Endothelial cell of umbilical vein (primary cell): ENCODE results near the gene CCSER2.

Experiments
- EZH2 ChIP-seq: IDR thresholded peaks from 2 replicates; pipeline ENCODE4 v1.6.1; 2012; ENCODE audit warnings: borderline replicate concordance, low read depth, mild to moderate bottlenecking, moderate library complexity, low read length, inconsistent platforms; ENCODE audit not compliant: severe bottlenecking
- GATA2 ChIP-seq: IDR thresholded peaks from 2 replicates; pipeline ENCODE4 v1.7.0; 2011; ENCODE audit warnings: low read depth, mild to moderate bottlenecking, moderate library complexity, mixed read lengths, low read length; ENCODE audit not compliant: insufficient read length, insufficient read depth
- JUN ChIP-seq: IDR thresholded peaks from 2 replicates; pipeline ENCODE4 v1.6.1; 2011; ENCODE audit warnings: borderline replicate concordance, low read depth; ENCODE audit not compliant: insufficient read length, insufficient read depth
- MYC ChIP-seq: IDR thresholded peaks from one replicate; pipeline ENCODE4 v1.6.1; 2011; ENCODE audit warnings: mild to moderate bottlenecking, low read depth, low read length
- POLR2A ChIP-seq: IDR thresholded peaks from 2 replicates; pipeline ENCODE4 v1.6.1; 2012; ENCODE audit warnings: low read depth, mild to moderate bottlenecking, control low read depth, low read length
- POLR2AphosphoS5 ChIP-seq: IDR thresholded peaks from 2 replicates; pipeline ENCODE4 v1.6.1; 2012; ENCODE audit warnings: low read depth, mild to moderate bottlenecking, control low read depth, low read length, moderate library complexity; ENCODE audit not compliant: insufficient read depth
- TF ChIP-seq, protein P1 (sequence below), 2 donors: IDR thresholded peaks; 1 replicate in 1 of 2; 2 replicates in 1 of 2; pipeline ENCODE4 v1.5.1; 2011; ENCODE audit warnings: low read length in 2 of 2, mild to moderate bottlenecking in 2 of 2, moderate library complexity in 2 of 2, control low read depth in 1 of 2, inconsistent platforms in 1 of 2, low read depth in 1 of 2; ENCODE audit not compliant: insufficient read depth in 1 of 2; ENCODE audit errors: extremely low read depth in 1 of 2
- TF ChIP-seq, protein P2 (sequence below): IDR thresholded peaks from 2 replicates; pipeline ENCODE4 v1.6.1; 2011; ENCODE audit not compliant: insufficient read depth, insufficient read length

DNA sequence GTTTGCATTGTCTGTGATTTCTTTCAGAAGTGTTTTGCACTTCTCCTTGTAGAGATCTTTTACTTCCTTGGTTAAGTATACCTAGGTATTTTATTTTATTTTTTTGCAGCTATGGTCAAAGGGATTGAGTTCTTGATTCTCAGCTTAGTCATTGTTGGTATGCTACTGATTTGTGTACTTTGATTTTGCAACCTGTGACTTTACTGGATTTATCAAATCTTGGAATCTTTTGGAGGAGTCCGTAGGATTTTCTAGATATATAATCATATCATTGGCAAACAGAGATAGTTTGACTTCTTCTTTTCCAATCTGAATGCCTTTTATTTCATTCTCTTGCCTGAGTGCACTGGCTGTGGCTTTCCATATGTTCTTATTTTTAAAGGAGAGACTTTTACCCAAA, 41.9 kb downstream of the CCSER2 start:
- TF ChIP-seq, protein P1, sequence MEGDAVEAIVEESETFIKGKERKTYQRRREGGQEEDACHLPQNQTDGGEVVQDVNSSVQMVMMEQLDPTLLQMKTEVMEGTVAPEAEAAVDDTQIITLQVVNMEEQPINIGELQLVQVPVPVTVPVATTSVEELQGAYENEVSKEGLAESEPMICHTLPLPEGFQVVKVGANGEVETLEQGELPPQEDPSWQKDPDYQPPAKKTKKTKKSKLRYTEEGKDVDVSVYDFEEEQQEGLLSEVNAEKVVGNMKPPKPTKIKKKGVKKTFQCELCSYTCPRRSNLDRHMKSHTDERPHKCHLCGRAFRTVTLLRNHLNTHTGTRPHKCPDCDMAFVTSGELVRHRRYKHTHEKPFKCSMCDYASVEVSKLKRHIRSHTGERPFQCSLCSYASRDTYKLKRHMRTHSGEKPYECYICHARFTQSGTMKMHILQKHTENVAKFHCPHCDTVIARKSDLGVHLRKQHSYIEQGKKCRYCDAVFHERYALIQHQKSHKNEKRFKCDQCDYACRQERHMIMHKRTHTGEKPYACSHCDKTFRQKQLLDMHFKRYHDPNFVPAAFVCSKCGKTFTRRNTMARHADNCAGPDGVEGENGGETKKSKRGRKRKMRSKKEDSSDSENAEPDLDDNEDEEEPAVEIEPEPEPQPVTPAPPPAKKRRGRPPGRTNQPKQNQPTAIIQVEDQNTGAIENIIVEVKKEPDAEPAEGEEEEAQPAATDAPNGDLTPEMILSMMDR (IDR thresholded peaks at IDR 0.05; ENCODE audit: extremely low read depth in 1 of 2, insufficient read depth in 1 of 2, low read depth in 1 of 2, low read length in 2 of 2): no peak
- TF ChIP-seq EZH2 (no peak), MYC (no peak), POLR2AphosphoS5 (no peak), POLR2A (no peak), JUN (no peak), GATA2 (no peak)
- TF ChIP-seq, protein P2, sequence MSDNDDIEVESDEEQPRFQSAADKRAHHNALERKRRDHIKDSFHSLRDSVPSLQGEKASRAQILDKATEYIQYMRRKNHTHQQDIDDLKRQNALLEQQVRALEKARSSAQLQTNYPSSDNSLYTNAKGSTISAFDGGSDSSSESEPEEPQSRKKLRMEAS: no peak
